HG03175 (cell line): ENCODE results near the gene SCYGR3.
"Not testable (repeated sequence)": the region's sequence is repeated elsewhere in the genome, so short reads cannot be mapped to it uniquely, and the experiment has no call there.

ENCODE experiments used
- ATAC-seq: cut with Tn5 transposase; IDR thresholded peaks from one replicate; pipeline ENCODE4 v1.9.1; 2021; ENCODE audit warnings: mild to moderate bottlenecking, moderate library complexity; ENCODE audit not compliant: unreplicated experiment

Gene SCYGR3

GRCh38 chr2:227614246-227614645, 394 bp downstream of the SCYGR3 start:
- ATAC-seq: no peak

- ATAC-seq: no peak
These were observed 1.4 kb downstream of the SCYGR3 start for GRCh38 chr2:227613272-227613660.

GRCh38 chr2:227612546-227613271, 1.9 kb downstream of the SCYGR3 start:
- ATAC-seq: no peak

GRCh38 chr2:227610123-227610522, 4.5 kb downstream of the SCYGR3 start:
- ATAC-seq: peak; percentile 33

DNA sequence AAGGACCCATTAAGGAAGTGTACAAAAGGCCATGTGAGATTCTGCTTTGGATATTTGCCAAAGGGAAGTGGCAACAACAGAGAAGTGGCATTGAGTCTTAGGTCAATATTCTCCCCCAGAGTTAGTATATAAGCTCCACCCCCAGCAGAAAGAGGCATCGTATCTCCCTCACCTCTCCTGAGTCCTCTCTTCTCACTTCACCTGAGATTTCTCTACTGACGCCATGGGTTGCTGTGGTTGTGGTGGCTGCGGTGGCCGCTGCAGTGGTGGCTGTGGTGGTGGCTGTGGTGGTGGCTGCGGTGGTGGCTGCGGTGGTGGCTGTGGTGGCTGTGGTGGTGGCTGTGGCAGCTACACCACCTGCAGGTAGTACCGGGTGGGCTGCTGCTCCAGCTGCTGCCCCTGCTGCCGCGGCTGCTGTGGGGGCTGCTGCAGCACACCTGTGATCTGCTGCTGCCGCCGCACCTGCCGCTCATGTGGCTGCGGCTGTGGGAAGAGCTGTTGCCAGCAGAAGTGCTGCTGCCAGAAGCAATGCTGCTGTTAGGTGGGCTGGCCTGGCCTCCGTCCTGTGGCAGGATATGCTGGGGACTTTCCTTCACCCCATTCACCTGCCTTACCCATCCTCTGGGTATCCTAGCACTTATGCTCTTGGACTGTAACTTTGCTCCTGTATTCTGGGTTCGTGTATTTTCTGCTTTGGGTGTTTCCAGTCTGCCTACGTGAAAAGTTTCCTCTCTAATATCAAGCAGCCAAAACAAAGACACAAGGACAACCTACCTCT, 5.9 kb downstream of the SCYGR3 start:
- peak; percentile 79 for ATAC-seq

DNA sequence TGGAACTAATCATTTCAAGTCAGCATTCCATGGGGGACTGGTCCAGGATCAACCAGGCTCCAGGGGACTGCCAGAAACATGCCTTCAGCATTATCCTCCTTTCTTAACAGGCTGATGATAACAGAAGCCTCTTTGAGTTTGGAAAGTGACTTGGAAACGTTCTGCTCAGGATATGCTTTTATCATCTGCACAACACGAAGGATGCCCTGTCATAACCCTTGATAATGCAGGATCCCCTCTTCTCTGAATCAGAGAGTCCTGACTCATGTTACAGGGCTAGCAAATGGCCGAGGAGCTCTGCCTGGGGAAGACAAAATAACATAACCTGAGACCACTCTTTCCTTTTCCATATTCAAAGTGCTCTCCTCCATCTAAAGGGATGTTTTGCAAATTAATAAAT, 6.7 kb downstream of the SCYGR3 start:
- ATAC-seq: no peak

- ATAC-seq: no peak
These were observed 8.2 kb downstream of the SCYGR3 start for GRCh38 chr2:227606476-227606875.

DNA sequence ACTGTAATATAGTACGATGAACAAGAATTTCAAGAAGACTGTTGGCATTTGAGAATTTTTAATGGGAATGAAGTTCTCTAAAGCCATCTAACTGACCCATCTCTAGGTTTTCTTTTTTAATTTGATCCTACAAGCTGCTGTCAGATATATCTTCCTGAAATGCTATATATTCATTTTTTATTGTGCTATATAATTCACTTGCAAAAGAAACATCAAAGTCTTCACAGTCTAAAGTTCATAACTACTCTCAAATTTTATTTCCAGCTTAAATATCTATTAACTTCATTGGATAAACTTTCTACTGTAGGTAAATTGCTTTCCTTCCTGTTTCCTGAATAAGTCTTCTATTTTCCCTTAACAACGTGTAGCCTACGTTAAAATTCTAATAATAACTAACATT, 12.3 kb downstream of the SCYGR3 start:
- ATAC-seq: no peak

GRCh38 chr2:227598835-227599503, 15.7 kb downstream of the SCYGR3 start, which contains the start of gene SCYGR2:
SCYGR2 (plus strand) TSS chr2:227598893; CDS start chr2:227598893, 0 bp downstream.
- not testable (repeated sequence) for ATAC-seq

- no peak for ATAC-seq
These were observed 16.6 kb downstream of the SCYGR3 start for GRCh38 chr2:227597998-227598397.

GRCh38 chr2:227597036-227597435, 17.6 kb downstream of the SCYGR3 start:
- no peak for ATAC-seq

DNA sequence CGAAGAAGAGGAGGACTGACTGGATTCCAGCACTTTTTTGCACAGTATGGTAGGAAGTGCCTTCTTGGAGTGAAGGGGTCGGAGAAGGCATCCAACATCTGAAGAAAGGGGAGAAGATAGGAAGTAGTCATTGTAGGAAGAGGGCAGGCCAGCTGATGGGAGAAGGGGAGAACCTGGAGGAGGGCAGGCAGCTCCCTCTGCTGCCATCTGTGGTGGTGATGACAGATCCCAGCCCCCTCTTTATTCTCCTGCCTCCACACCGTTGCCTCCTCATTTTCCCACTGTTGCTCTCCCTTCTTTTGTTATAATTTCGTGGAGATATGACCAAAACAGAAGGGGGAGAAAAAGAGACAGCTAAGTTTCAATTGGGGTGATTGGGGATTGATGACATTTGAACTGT, 18.8 kb downstream of the SCYGR3 start:
- no peak for ATAC-seq

- ATAC-seq: peak; percentile 73
These were observed 21.8 kb downstream of the SCYGR3 start for GRCh38 chr2:227592694-227593387.

DNA sequence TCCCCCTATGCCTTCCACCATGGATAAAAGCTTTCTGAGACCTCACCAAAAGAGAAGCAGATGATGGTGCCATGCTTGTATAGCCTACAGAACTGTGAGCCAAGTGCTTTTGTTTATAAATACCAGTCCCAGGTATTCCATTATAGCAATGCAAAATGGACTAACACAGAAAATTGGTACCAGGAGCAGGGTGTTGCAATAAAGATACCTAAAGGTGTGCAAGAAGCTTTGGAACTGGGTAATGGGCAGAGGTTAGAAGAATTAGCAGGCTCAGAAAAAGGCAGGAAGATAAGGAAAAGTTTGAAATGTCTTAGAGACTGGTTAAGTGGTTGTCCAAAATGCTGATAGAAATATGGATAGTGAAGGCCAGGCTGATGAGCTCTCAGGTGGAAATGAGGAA, 32.3 kb downstream of the SCYGR3 start:
- no peak for ATAC-seq

GRCh38 chr2:227579791-227580190, 34.8 kb downstream of the SCYGR3 start:
- ATAC-seq: no peak

- ATAC-seq: no peak
These were observed 36.0 kb downstream of the SCYGR3 start for GRCh38 chr2:227578642-227579041.

DNA sequence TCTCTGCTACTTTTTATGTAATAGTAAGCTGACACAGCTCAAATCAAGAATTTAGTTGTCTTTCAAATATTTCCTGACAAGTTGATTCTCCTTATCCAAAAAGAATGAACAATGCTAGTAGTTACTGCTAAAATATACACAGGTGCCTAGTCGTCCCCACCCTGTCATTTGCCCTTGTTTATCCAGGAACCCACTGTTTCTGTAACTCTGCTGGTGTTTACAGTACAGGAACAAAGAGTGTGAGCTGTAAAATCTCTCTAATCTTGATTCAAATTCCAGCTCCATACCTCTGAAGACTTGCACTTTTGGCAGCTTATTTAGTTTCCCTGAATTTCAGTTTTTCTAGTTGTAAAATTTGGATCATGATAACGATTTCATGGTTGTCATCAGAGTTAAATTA, 37.1 kb downstream of the SCYGR3 start:
- ATAC-seq: no peak

- ATAC-seq: no peak
These were observed 37.8 kb downstream of the SCYGR3 start for GRCh38 chr2:227576812-227577211.

GRCh38 chr2:227576110-227576509, 38.5 kb downstream of the SCYGR3 start:
- no peak for ATAC-seq

GRCh38 chr2:227570615-227571014, 44.0 kb downstream of the SCYGR3 start:
- no peak for ATAC-seq

- ATAC-seq: no peak
These were observed 45.8 kb downstream of the SCYGR3 start for GRCh38 chr2:227568852-227569169.
